H9 (cell line): ENCODE measurements around the gene LBHD2. TPM values are rescaled to one million over a fixed set of nuclear protein-coding genes. Genes with fewer than 3 reads are reported as not detected.

Experiments used
- DNase-seq: peaks from one replicate; pipeline ENCODE4 v3.0.0-alpha.2; 2017
- H2AFZ ChIP-seq: one replicate; pipeline ENCODE4 v1.6.1; 2013; ENCODE audit warnings: mild to moderate bottlenecking, low read length, control low read depth, moderate library complexity
- H2AK5ac ChIP-seq: 2 replicates; pipeline ENCODE4 v1.6.1; 2013; ENCODE audit warnings: low read length, control low read depth, mixed read lengths; ENCODE audit not compliant: insufficient read length
- H2BK120ac ChIP-seq: one replicate; pipeline ENCODE4 v1.6.1; 2013; ENCODE audit warnings: low read depth, mild to moderate bottlenecking, low read length, control low read depth, inconsistent platforms; ENCODE audit not compliant: poor library complexity, severe bottlenecking
- H2BK12ac ChIP-seq: 2 replicates; pipeline ENCODE4 v1.6.1; 2013; ENCODE audit warnings: low read length, control low read depth, mixed read lengths, low read depth; ENCODE audit not compliant: insufficient read length
- H2BK15ac ChIP-seq: 2 replicates; pipeline ENCODE4 v1.6.1; 2013; ENCODE audit warnings: low read depth, low read length, control low read depth
- H2BK20ac ChIP-seq: one replicate; pipeline ENCODE4 v1.6.1; 2013; ENCODE audit warnings: low read depth, mild to moderate bottlenecking, low read length, control low read depth, inconsistent platforms; ENCODE audit not compliant: poor library complexity, severe bottlenecking
- H2BK5ac ChIP-seq: 2 replicates; pipeline ENCODE4 v1.6.1; 2013; ENCODE audit warnings: low read length, control low read depth, mixed read lengths; ENCODE audit not compliant: insufficient read length
- H3K14ac ChIP-seq: 2 replicates; pipeline ENCODE4 v1.6.1; 2013; ENCODE audit warnings: low read length, control low read depth; ENCODE audit not compliant: insufficient read depth
- H3K18ac ChIP-seq: 2 replicates; pipeline ENCODE4 v1.6.1; 2013; ENCODE audit warnings: low read depth, mild to moderate bottlenecking, mixed read lengths, low read length, control low read depth; ENCODE audit not compliant: insufficient read length
- H3K23ac ChIP-seq: 2 replicates; pipeline ENCODE4 v1.6.1; 2013; ENCODE audit warnings: low read length, control low read depth, mixed read lengths, low read depth; ENCODE audit not compliant: insufficient read length
- H3K23me2 ChIP-seq: 2 replicates; pipeline ENCODE4 v1.6.1; 2013; ENCODE audit warnings: low read depth, mild to moderate bottlenecking, mixed read lengths, low read length, control low read depth; ENCODE audit not compliant: insufficient read length, poor library complexity, severe bottlenecking
- H3K27ac ChIP-seq: 2 replicates; pipeline ENCODE4 v1.5.1; 2013; ENCODE audit warnings: low read length, control low read depth, mixed read lengths, low read depth; ENCODE audit not compliant: insufficient read length
- H3K27me3 ChIP-seq: 2 replicates; pipeline ENCODE4 v1.6.1; 2013; ENCODE audit warnings: low read length, control low read depth, inconsistent platforms; ENCODE audit not compliant: insufficient read depth
- H3K4ac ChIP-seq: 2 replicates; pipeline ENCODE4 v1.6.1; 2013; ENCODE audit warnings: low read depth, mild to moderate bottlenecking, control low read depth, inconsistent platforms, low read length, moderate library complexity
- H3K4me1 ChIP-seq: 2 replicates; pipeline ENCODE4 v1.6.1; 2013; ENCODE audit warnings: low read length, control low read depth, inconsistent platforms; ENCODE audit not compliant: insufficient read depth
- H3K4me2 ChIP-seq: 2 replicates; pipeline ENCODE4 v1.6.1; 2013; ENCODE audit warnings: low read length, control low read depth, mixed read lengths; ENCODE audit not compliant: insufficient read length, insufficient read depth
- H3K56ac ChIP-seq: 2 replicates; pipeline ENCODE4 v1.6.1; 2013; ENCODE audit warnings: low read depth, mild to moderate bottlenecking, mixed read lengths, low read length, control low read depth; ENCODE audit not compliant: insufficient read length
- H3K79me1 ChIP-seq: 2 replicates; pipeline ENCODE4 v1.6.1; 2013; ENCODE audit warnings: low read depth, mild to moderate bottlenecking, moderate library complexity, low read length, control low read depth, inconsistent platforms; ENCODE audit not compliant: insufficient read depth, poor library complexity, severe bottlenecking
- H3K79me2 ChIP-seq: 2 replicates; pipeline ENCODE4 v1.6.1; 2013; ENCODE audit warnings: low read length, control low read depth, inconsistent platforms; ENCODE audit not compliant: insufficient read depth
- H3K9ac ChIP-seq: 2 replicates; pipeline ENCODE4 v1.6.1; 2013; ENCODE audit warnings: low read length, control low read depth, mixed read lengths; ENCODE audit not compliant: insufficient read length; ENCODE audit errors: extremely low read depth
- H3K9me3 ChIP-seq: one replicate; pipeline ENCODE4 v1.6.1; 2013; ENCODE audit warnings: low read depth, low read length, inconsistent platforms; ENCODE audit not compliant: control insufficient read depth
- H3T11ph ChIP-seq: one replicate; pipeline ENCODE4 v1.6.1; 2013; ENCODE audit warnings: mild to moderate bottlenecking, low read length, control low read depth, inconsistent platforms
- H4K20me1 ChIP-seq: one replicate; pipeline ENCODE4 v1.6.1; 2013; ENCODE audit not compliant: control insufficient read depth, insufficient read length, insufficient read depth
- H4K5ac ChIP-seq: 2 replicates; pipeline ENCODE4 v1.6.1; 2013; ENCODE audit warnings: low read depth, mild to moderate bottlenecking, mixed read lengths, low read length, control low read depth; ENCODE audit not compliant: insufficient read length
- H4K8ac ChIP-seq: replicated peaks from 2 replicates; pipeline ENCODE4 v1.6.1; 2013; ENCODE audit warnings: low read length, control low read depth, mixed read lengths, low read depth; ENCODE audit not compliant: insufficient read length
- H4K91ac ChIP-seq: 2 replicates; pipeline ENCODE4 v1.6.1; 2013; ENCODE audit warnings: low read depth, mild to moderate bottlenecking, moderate library complexity, mixed read lengths, low read length, control low read depth; ENCODE audit not compliant: insufficient read length
- H3K27ac Mint-ChIP-seq, 3 experiments: 2 replicates in 2 of 3; 3 replicates in 1 of 3; pipeline ENCODE4 v1.8.0; 2020 to 2021; ENCODE audit warnings: mixed read lengths in 3 of 3, mild to moderate bottlenecking in 1 of 3, moderate library complexity in 1 of 3
- H3K27me3 Mint-ChIP-seq: 2 replicates; pipeline ENCODE4 v1.8.0; 2021; ENCODE audit warnings: low read depth, mild to moderate bottlenecking, moderate library complexity, mixed read lengths
- H3K36me3 Mint-ChIP-seq, 3 experiments: 2 replicates in 2 of 3; 3 replicates in 1 of 3; pipeline ENCODE4 v1.8.0; 2020 to 2021; ENCODE audit warnings: low read depth in 3 of 3, mixed read lengths in 3 of 3; ENCODE audit not compliant: insufficient read depth in 1 of 3
- H3K4me1 Mint-ChIP-seq, 2 experiments: 2 replicates each; pipeline ENCODE4 v1.8.0; 2020; ENCODE audit warnings: mixed read lengths in 2 of 2
- H3K4me3 Mint-ChIP-seq, 2 experiments: 2 replicates in 1 of 2; 3 replicates in 1 of 2; pipeline ENCODE4 v1.8.0; 2020 to 2021; ENCODE audit warnings: mild to moderate bottlenecking in 2 of 2, mixed read lengths in 2 of 2, moderate library complexity in 1 of 2
- H3K9me3 Mint-ChIP-seq, 2 experiments: 2 replicates in 1 of 2; 3 replicates in 1 of 2; pipeline ENCODE4 v1.8.0; 2020; ENCODE audit warnings: mild to moderate bottlenecking in 2 of 2, mixed read lengths in 2 of 2, moderate library complexity in 1 of 2
- CTCF ChIP-seq: fragments of 200-600 bp; sonication (generic); conservative IDR thresholded peaks from 3 replicates; pipeline ENCODE4 v1.8.0; 2021; ENCODE audit warnings: antibody characterized with exemption, mild to moderate bottlenecking
- WGBS: extraction: QIAGEN DNeasy Blood & Tissue Kit; methylation state at CpG from one replicate; pipeline ENCODE4 v1.1.7; 2013; ENCODE audit warnings: missing lambda C conversion rate, low lambda C conversion rate, mixed read lengths; ENCODE audit not compliant: insufficient read length; ENCODE audit errors: extremely low coverage; 5-methylcytosine and 5-hydroxymethylcytosine counted together
- total RNA-seq: library from RNA; stranded (reverse); gene quantifications from 2 replicates; pipeline ENCODE4 v1.2.1, GENCODE V29; 2021

LBHD2 gene
- total RNA-seq, 1 experiment from 2014 or later: not detected

- Histone ChIP-seq H3K79me1 (no peaks in the 10 kb centered on the region), H3K4me1 (no peaks in the 10 kb centered on the region; the same call in 1 of the 2 replicates), H2BK15ac (no peak overlapping the region), H3K4ac (no peak overlapping the region), H3K79me2 (no peaks in the 10 kb centered on the region), H3T11ph (no peak overlapping the region), H3K9me3 (no peaks in the 10 kb centered on the region), H4K20me1 (no peaks in the 10 kb centered on the region), H3K23ac (no peak overlapping the region), H2BK120ac (no peak overlapping the region), H3K27ac (no peak overlapping the region), H3K4me2 (no peak overlapping the region), H4K91ac (no peak overlapping the region), H4K8ac (no peak overlapping the region), H2BK5ac (no peak overlapping the region), H3K56ac (no peak overlapping the region), H2AK5ac (no peak overlapping the region), H3K18ac (peak overlapping the region; percentile 28), H2BK12ac (no peak overlapping the region), H2AFZ (no peak overlapping the region), H3K9ac (no peak overlapping the region), H2BK20ac (no peak overlapping the region), H3K27me3 (no peaks in the 10 kb centered on the region), H3K14ac (no peak overlapping the region), H3K23me2 (peaks cover 8% of the 10 kb centered on the region), H4K5ac (no peak overlapping the region)
- peaks cover 11% of the 10 kb centered on the region for H3K27me3 Mint-ChIP-seq
- peak overlapping the region in 1 of 2 experiments; percentile 26; a peak in 1 of 5 replicates for H3K4me3 Mint-ChIP-seq
- H3K27ac Mint-ChIP-seq: peak overlapping the region in 1 of 3 experiments; percentile 59; a peak in 1 of 7 replicates
- WGBS: no CpG with 5 or more reads among the region's 22 CpGs
- H3K36me3 Mint-ChIP-seq: peaks cover 6 to 28% (median 13%) of the 10 kb centered on the region in 3 experiments; a peak in 6 of 7 replicates
- no peaks in the 10 kb centered on the region; a peak in 2 of 5 replicates for H3K9me3 Mint-ChIP-seq
- peaks cover 25 to 36% of the 10 kb centered on the region in 2 experiments for H3K4me1 Mint-ChIP-seq
- no peak for TF ChIP-seq CTCF
- DNase-seq: no peak
Measured at GRCh38 chr14:103137689-103138300, 53.8 kb downstream of the LBHD2 start.
